Measurements from ENCODE around the gene ZNF70.

GRCh38 chr22:23789121-23789520 lies 38.2 kb upstream of the ZNF70 start:
- TF ChIP-seq CTCF (IDR thresholded peaks at IDR 0.05; ENCODE audit: poor library complexity) (no peak), EZH2 (IDR thresholded peaks at IDR 0.05; ENCODE audit: borderline replicate concordance) (no peak), EZH2phosphoT487 (IDR thresholded peaks at IDR 0.05; ENCODE audit: low read depth, severe bottlenecking, unreplicated experiment) (no peak)

Data from hepatocyte (in vitro differentiated cells).